22Rv1 (cell line): ENCODE measurements around the gene CSNK1D.

Experiments
- ZFX ChIP-seq: fragments of 450-650 bp; IDR thresholded peaks from 2 replicates; pipeline ENCODE4 v1.6.1; 2017; ENCODE audit warnings: antibody characterized with exemption, borderline replicate concordance
- TF ChIP-seq, protein P1 (sequence below): fragments of 450-650 bp; IDR thresholded peaks from 2 replicates; pipeline ENCODE4 v1.5.1; 2017; ENCODE audit warnings: mild to moderate bottlenecking

DNA sequence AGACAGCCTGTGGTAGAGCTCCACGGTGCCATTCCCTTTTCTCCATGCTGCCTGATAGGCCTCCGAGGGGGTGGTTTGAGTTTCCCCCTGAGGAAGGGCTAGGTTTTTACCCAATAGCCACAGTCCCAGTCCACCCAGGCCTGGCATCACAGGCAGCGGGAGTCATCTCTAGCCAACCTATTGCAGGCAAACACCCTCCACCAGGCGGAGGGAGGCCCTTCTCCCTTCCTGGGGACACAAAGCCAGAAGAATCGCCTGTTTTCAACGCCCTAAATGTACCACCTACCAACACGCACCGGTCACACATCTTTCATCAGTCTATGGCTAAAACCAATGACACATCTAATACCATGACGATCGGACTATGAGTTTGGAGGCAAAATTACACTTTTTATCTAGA is 7.4 kb downstream of the CSNK1D start:
- TF ChIP-seq, protein P1, sequence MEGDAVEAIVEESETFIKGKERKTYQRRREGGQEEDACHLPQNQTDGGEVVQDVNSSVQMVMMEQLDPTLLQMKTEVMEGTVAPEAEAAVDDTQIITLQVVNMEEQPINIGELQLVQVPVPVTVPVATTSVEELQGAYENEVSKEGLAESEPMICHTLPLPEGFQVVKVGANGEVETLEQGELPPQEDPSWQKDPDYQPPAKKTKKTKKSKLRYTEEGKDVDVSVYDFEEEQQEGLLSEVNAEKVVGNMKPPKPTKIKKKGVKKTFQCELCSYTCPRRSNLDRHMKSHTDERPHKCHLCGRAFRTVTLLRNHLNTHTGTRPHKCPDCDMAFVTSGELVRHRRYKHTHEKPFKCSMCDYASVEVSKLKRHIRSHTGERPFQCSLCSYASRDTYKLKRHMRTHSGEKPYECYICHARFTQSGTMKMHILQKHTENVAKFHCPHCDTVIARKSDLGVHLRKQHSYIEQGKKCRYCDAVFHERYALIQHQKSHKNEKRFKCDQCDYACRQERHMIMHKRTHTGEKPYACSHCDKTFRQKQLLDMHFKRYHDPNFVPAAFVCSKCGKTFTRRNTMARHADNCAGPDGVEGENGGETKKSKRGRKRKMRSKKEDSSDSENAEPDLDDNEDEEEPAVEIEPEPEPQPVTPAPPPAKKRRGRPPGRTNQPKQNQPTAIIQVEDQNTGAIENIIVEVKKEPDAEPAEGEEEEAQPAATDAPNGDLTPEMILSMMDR = no peak
- TF ChIP-seq ZFX = no peak
